H9 (cell line): ENCODE data around the gene UGT1A6. TPM values are rescaled to one million over a fixed set of nuclear protein-coding genes. Genes with fewer than 3 reads are reported as not detected.
"Not testable (repeated sequence)": the region's sequence is repeated elsewhere in the genome, so short reads cannot be mapped to it uniquely, and the experiment has no call there.

Experiments
- DNase-seq: peaks from one replicate; pipeline ENCODE4 v3.0.0-alpha.2; 2017
- H2AFZ ChIP-seq: one replicate; pipeline ENCODE4 v1.6.1; 2013; ENCODE audit warnings: mild to moderate bottlenecking, low read length, control low read depth, moderate library complexity
- H2AK5ac ChIP-seq: 2 replicates; pipeline ENCODE4 v1.6.1; 2013; ENCODE audit warnings: low read length, control low read depth, mixed read lengths; ENCODE audit not compliant: insufficient read length
- H2BK120ac ChIP-seq: one replicate; pipeline ENCODE4 v1.6.1; 2013; ENCODE audit warnings: low read depth, mild to moderate bottlenecking, low read length, control low read depth, inconsistent platforms; ENCODE audit not compliant: poor library complexity, severe bottlenecking
- H2BK12ac ChIP-seq: 2 replicates; pipeline ENCODE4 v1.6.1; 2013; ENCODE audit warnings: low read length, control low read depth, mixed read lengths, low read depth; ENCODE audit not compliant: insufficient read length
- H2BK15ac ChIP-seq: 2 replicates; pipeline ENCODE4 v1.6.1; 2013; ENCODE audit warnings: low read depth, low read length, control low read depth
- H2BK20ac ChIP-seq: one replicate; pipeline ENCODE4 v1.6.1; 2013; ENCODE audit warnings: low read depth, mild to moderate bottlenecking, low read length, control low read depth, inconsistent platforms; ENCODE audit not compliant: poor library complexity, severe bottlenecking
- H2BK5ac ChIP-seq: 2 replicates; pipeline ENCODE4 v1.6.1; 2013; ENCODE audit warnings: low read length, control low read depth, mixed read lengths; ENCODE audit not compliant: insufficient read length
- H3K14ac ChIP-seq: 2 replicates; pipeline ENCODE4 v1.6.1; 2013; ENCODE audit warnings: low read length, control low read depth; ENCODE audit not compliant: insufficient read depth
- H3K18ac ChIP-seq: 2 replicates; pipeline ENCODE4 v1.6.1; 2013; ENCODE audit warnings: low read depth, mild to moderate bottlenecking, mixed read lengths, low read length, control low read depth; ENCODE audit not compliant: insufficient read length
- H3K23ac ChIP-seq: 2 replicates; pipeline ENCODE4 v1.6.1; 2013; ENCODE audit warnings: low read length, control low read depth, mixed read lengths, low read depth; ENCODE audit not compliant: insufficient read length
- H3K23me2 ChIP-seq: 2 replicates; pipeline ENCODE4 v1.6.1; 2013; ENCODE audit warnings: low read depth, mild to moderate bottlenecking, mixed read lengths, low read length, control low read depth; ENCODE audit not compliant: insufficient read length, poor library complexity, severe bottlenecking
- H3K27ac ChIP-seq: 2 replicates; pipeline ENCODE4 v1.5.1; 2013; ENCODE audit warnings: low read length, control low read depth, mixed read lengths, low read depth; ENCODE audit not compliant: insufficient read length
- H3K27me3 ChIP-seq: 2 replicates; pipeline ENCODE4 v1.6.1; 2013; ENCODE audit warnings: low read length, control low read depth, inconsistent platforms; ENCODE audit not compliant: insufficient read depth
- H3K4ac ChIP-seq: 2 replicates; pipeline ENCODE4 v1.6.1; 2013; ENCODE audit warnings: low read depth, mild to moderate bottlenecking, control low read depth, inconsistent platforms, low read length, moderate library complexity
- H3K4me1 ChIP-seq: 2 replicates; pipeline ENCODE4 v1.6.1; 2013; ENCODE audit warnings: low read length, control low read depth, inconsistent platforms; ENCODE audit not compliant: insufficient read depth
- H3K4me2 ChIP-seq: 2 replicates; pipeline ENCODE4 v1.6.1; 2013; ENCODE audit warnings: low read length, control low read depth, mixed read lengths; ENCODE audit not compliant: insufficient read length, insufficient read depth
- H3K56ac ChIP-seq: 2 replicates; pipeline ENCODE4 v1.6.1; 2013; ENCODE audit warnings: low read depth, mild to moderate bottlenecking, mixed read lengths, low read length, control low read depth; ENCODE audit not compliant: insufficient read length
- H3K79me1 ChIP-seq: 2 replicates; pipeline ENCODE4 v1.6.1; 2013; ENCODE audit warnings: low read depth, mild to moderate bottlenecking, moderate library complexity, low read length, control low read depth, inconsistent platforms; ENCODE audit not compliant: insufficient read depth, poor library complexity, severe bottlenecking
- H3K79me2 ChIP-seq: 2 replicates; pipeline ENCODE4 v1.6.1; 2013; ENCODE audit warnings: low read length, control low read depth, inconsistent platforms; ENCODE audit not compliant: insufficient read depth
- H3K9ac ChIP-seq: 2 replicates; pipeline ENCODE4 v1.6.1; 2013; ENCODE audit warnings: low read length, control low read depth, mixed read lengths; ENCODE audit not compliant: insufficient read length; ENCODE audit errors: extremely low read depth
- H3K9me3 ChIP-seq: one replicate; pipeline ENCODE4 v1.6.1; 2013; ENCODE audit warnings: low read depth, low read length, inconsistent platforms; ENCODE audit not compliant: control insufficient read depth
- H3T11ph ChIP-seq: one replicate; pipeline ENCODE4 v1.6.1; 2013; ENCODE audit warnings: mild to moderate bottlenecking, low read length, control low read depth, inconsistent platforms
- H4K20me1 ChIP-seq: one replicate; pipeline ENCODE4 v1.6.1; 2013; ENCODE audit not compliant: control insufficient read depth, insufficient read length, insufficient read depth
- H4K5ac ChIP-seq: 2 replicates; pipeline ENCODE4 v1.6.1; 2013; ENCODE audit warnings: low read depth, mild to moderate bottlenecking, mixed read lengths, low read length, control low read depth; ENCODE audit not compliant: insufficient read length
- H4K8ac ChIP-seq: replicated peaks from 2 replicates; pipeline ENCODE4 v1.6.1; 2013; ENCODE audit warnings: low read length, control low read depth, mixed read lengths, low read depth; ENCODE audit not compliant: insufficient read length
- H4K91ac ChIP-seq: 2 replicates; pipeline ENCODE4 v1.6.1; 2013; ENCODE audit warnings: low read depth, mild to moderate bottlenecking, moderate library complexity, mixed read lengths, low read length, control low read depth; ENCODE audit not compliant: insufficient read length
- H3K27ac Mint-ChIP-seq, 3 experiments: 2 replicates in 2 of 3; 3 replicates in 1 of 3; pipeline ENCODE4 v1.8.0; 2020 to 2021; ENCODE audit warnings: mixed read lengths in 3 of 3, mild to moderate bottlenecking in 1 of 3, moderate library complexity in 1 of 3
- H3K27me3 Mint-ChIP-seq: 2 replicates; pipeline ENCODE4 v1.8.0; 2021; ENCODE audit warnings: low read depth, mild to moderate bottlenecking, moderate library complexity, mixed read lengths
- H3K36me3 Mint-ChIP-seq, 3 experiments: 2 replicates in 2 of 3; 3 replicates in 1 of 3; pipeline ENCODE4 v1.8.0; 2020 to 2021; ENCODE audit warnings: low read depth in 3 of 3, mixed read lengths in 3 of 3; ENCODE audit not compliant: insufficient read depth in 1 of 3
- H3K4me1 Mint-ChIP-seq, 2 experiments: 2 replicates each; pipeline ENCODE4 v1.8.0; 2020; ENCODE audit warnings: mixed read lengths in 2 of 2
- H3K4me3 Mint-ChIP-seq, 2 experiments: 2 replicates in 1 of 2; 3 replicates in 1 of 2; pipeline ENCODE4 v1.8.0; 2020 to 2021; ENCODE audit warnings: mild to moderate bottlenecking in 2 of 2, mixed read lengths in 2 of 2, moderate library complexity in 1 of 2
- H3K9me3 Mint-ChIP-seq, 2 experiments: 2 replicates in 1 of 2; 3 replicates in 1 of 2; pipeline ENCODE4 v1.8.0; 2020; ENCODE audit warnings: mild to moderate bottlenecking in 2 of 2, mixed read lengths in 2 of 2, moderate library complexity in 1 of 2
- CTCF ChIP-seq: fragments of 200-600 bp; sonication (generic); conservative IDR thresholded peaks from 3 replicates; pipeline ENCODE4 v1.8.0; 2021; ENCODE audit warnings: antibody characterized with exemption, mild to moderate bottlenecking
- WGBS: extraction: QIAGEN DNeasy Blood & Tissue Kit; methylation state at CpG from one replicate; pipeline ENCODE4 v1.1.7; 2013; ENCODE audit warnings: missing lambda C conversion rate, low lambda C conversion rate, mixed read lengths; ENCODE audit not compliant: insufficient read length; ENCODE audit errors: extremely low coverage; 5-methylcytosine and 5-hydroxymethylcytosine counted together
- total RNA-seq: library from RNA; stranded (reverse); gene quantifications from 2 replicates; pipeline ENCODE4 v1.2.1, GENCODE V29; 2021

UGT1A6 gene
- total RNA-seq, 1 experiment from 2014 or later, result not detected

- Histone ChIP-seq H4K20me1 (no peaks in the 10 kb centered on the region), H3K4me1 (no peaks in the 10 kb centered on the region), H3K14ac (no peak overlapping the region), H2BK20ac (no peak overlapping the region), H4K91ac (no peak overlapping the region), H3K79me1 (no peaks in the 10 kb centered on the region), H3K9ac (no peak overlapping the region), H2BK15ac (no peak overlapping the region), H3K4me2 (no peak overlapping the region), H3K18ac (no peak overlapping the region), H2BK120ac (no peak overlapping the region), H3K27ac (no peak overlapping the region), H3K23me2 (no peaks in the 10 kb centered on the region), H3K79me2 (no peaks in the 10 kb centered on the region), H3K56ac (no peak overlapping the region), H2AFZ (no peak overlapping the region), H3K23ac (no peak overlapping the region), H3K4ac (no peak overlapping the region), H3K9me3 (no peaks in the 10 kb centered on the region), H4K8ac (no peak overlapping the region), H2AK5ac (no peak overlapping the region), H2BK12ac (no peak overlapping the region), H2BK5ac (no peak overlapping the region), H3K27me3 (no peaks in the 10 kb centered on the region), H3T11ph (no peak overlapping the region), H4K5ac (no peak overlapping the region)
- no CpG with 5 or more reads among the region's 5 CpGs for WGBS
- no peak for TF ChIP-seq CTCF
- Mint-ChIP-seq H3K27ac (no peak overlapping the region), H3K27me3 (peaks cover 9% of the 10 kb centered on the region), H3K9me3 (peaks cover 22 to 27% of the 10 kb centered on the region in 2 experiments), H3K36me3 (peaks cover 6 to 7% (median 6%) of the 10 kb centered on the region in 3 experiments; a peak in 5 of 7 replicates), H3K4me3 (no peak overlapping the region), H3K4me1 (no peaks in the 10 kb centered on the region)
- no peak for DNase-seq
Measured at GRCh38 chr2:233745073-233745755, 52.5 kb downstream of the UGT1A6 start.

- H3K4me2 ChIP-seq, H3K27ac ChIP-seq, H3K36me3 Mint-ChIP-seq, H3K4ac ChIP-seq, H2BK5ac ChIP-seq, H4K5ac ChIP-seq, H3K27me3 ChIP-seq, H3K14ac ChIP-seq, H3K4me3 Mint-ChIP-seq, H4K20me1 ChIP-seq, H2BK15ac ChIP-seq, H3K9ac ChIP-seq, H3K23me2 ChIP-seq, H2AFZ ChIP-seq, H2BK20ac ChIP-seq, H3K79me2 ChIP-seq, H3T11ph ChIP-seq, H3K9me3 ChIP-seq, H4K91ac ChIP-seq, H2BK120ac ChIP-seq, H3K4me1 ChIP-seq, H2AK5ac ChIP-seq, H3K27ac Mint-ChIP-seq, H3K79me1 ChIP-seq, H3K18ac ChIP-seq, H3K23ac ChIP-seq, H4K8ac ChIP-seq, H3K27me3 Mint-ChIP-seq, H3K4me1 Mint-ChIP-seq, H3K56ac ChIP-seq, DNase-seq, H2BK12ac ChIP-seq: not testable (repeated sequence)
- peaks cover 28 to 33% of the 10 kb centered on the region in 2 experiments for H3K9me3 Mint-ChIP-seq
- WGBS, result no CpG with 5 or more reads among the region's 2 CpGs
Measured at GRCh38 chr2:233745838-233746237, 53.1 kb downstream of the UGT1A6 start.
